ENCODE measurements around the gene PREX1.

PREX1 gene

GRCh38 chr20:48786951-48787705 is 40.7 kb downstream of the PREX1 start:
- ChIA-PET POLR2A (ENCODE audit: low non-redundant PET) (no interaction called here), CTCF (no interaction called here)
- H3K27ac ChIP-seq, result no peak overlapping the region

DNA sequence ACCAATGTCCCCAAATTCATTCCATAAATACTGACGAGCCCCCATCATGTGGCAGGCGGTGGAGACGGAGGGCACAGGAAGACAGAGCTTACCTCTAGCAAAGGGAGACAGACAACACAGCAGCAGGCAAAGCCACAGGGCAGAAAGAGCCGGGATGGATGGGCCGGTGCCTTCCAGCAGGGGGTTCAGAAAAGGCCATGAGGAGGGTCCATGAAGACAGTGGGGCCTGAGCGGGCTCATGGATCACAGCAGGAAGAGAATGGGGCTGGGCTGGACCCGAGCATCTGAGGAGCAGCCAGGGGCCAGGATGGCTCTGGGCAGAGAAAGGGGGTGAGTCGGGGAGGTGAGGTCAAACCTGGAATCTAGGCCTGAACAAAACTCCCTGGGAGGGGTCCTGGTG is 42.0 kb downstream of the PREX1 start:
- H3K27ac ChIP-seq, result no peak overlapping the region
- TF ChIP-seq, protein P1, sequence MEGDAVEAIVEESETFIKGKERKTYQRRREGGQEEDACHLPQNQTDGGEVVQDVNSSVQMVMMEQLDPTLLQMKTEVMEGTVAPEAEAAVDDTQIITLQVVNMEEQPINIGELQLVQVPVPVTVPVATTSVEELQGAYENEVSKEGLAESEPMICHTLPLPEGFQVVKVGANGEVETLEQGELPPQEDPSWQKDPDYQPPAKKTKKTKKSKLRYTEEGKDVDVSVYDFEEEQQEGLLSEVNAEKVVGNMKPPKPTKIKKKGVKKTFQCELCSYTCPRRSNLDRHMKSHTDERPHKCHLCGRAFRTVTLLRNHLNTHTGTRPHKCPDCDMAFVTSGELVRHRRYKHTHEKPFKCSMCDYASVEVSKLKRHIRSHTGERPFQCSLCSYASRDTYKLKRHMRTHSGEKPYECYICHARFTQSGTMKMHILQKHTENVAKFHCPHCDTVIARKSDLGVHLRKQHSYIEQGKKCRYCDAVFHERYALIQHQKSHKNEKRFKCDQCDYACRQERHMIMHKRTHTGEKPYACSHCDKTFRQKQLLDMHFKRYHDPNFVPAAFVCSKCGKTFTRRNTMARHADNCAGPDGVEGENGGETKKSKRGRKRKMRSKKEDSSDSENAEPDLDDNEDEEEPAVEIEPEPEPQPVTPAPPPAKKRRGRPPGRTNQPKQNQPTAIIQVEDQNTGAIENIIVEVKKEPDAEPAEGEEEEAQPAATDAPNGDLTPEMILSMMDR (conservative IDR thresholded peaks at IDR 0.05; ENCODE audit: low read depth), result no peak
- ChIA-PET POLR2A (ENCODE audit: low non-redundant PET) (no interaction called here), CTCF (no interaction called here)
- no peak for DNase-seq (ENCODE audit: low spot score)

More at GRCh38 chr20:48786951-48787705, 40.7 kb downstream of the PREX1 start:
- TF ChIP-seq, protein P1 (conservative IDR thresholded peaks at IDR 0.05; ENCODE audit: low read depth), result no peak
- DNase-seq (ENCODE audit: low spot score), result no peak

DNA sequence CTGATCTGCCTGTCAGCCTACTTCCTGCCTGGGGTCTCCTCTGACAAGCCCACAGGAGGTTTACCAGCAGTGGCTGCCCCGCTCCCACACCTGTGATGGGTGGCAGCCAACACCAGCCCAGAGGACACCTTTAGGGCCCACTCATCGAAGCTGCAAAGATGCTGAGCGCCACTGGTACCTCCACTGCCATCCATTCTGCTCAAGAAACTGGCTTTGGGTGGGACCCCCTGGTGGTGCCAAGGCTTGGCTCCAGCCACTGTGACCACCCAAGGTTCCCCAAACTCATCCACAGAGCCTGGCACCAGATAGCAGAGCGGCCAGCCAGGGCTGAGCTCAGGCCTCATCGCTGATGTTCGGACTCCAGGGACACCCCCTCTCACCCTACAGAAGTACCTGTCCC is 42.5 kb downstream of the PREX1 start:
- CTCF ChIA-PET, result interaction anchor here (0.6 kb wide), 1 partner anchor 15 kb away, joined by 3 read pairs; no protein-coding TSS in a partner anchor
- no peak for DNase-seq (ENCODE audit: low spot score)
- TF ChIP-seq, protein P1 (conservative IDR thresholded peaks at IDR 0.05; ENCODE audit: low read depth), result no peak
- no peak overlapping the region for H3K27ac ChIP-seq
- POLR2A ChIA-PET (ENCODE audit: low non-redundant PET), result no interaction called here

DNA sequence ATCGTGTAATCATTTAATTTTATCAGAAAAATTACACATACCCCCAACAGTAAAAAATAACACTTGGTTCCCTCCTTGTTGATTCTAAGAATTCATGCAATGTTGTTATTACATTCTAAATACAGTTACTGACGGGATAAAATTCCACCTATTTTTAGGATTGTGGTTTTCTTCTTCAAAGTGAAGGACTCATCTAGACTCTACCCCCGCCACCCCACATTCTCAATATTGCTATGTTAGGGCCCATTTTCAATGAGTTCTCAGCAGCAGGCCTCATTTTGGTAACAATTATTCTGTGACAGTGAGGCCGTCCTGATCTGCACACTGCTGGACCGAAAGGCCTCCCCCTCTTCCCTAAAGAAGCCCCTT is 43.5 kb downstream of the PREX1 start:
- DNase-seq (ENCODE audit: low spot score), result no peak
- no peak overlapping the region for H3K27ac ChIP-seq
- CTCF ChIA-PET, result interaction anchor here (0.6 kb wide), 1 partner anchor 812 kb away, joined by 3 read pairs; no protein-coding TSS in a partner anchor
- TF ChIP-seq, protein P1 (conservative IDR thresholded peaks at IDR 0.05; ENCODE audit: low read depth), result no peak
- POLR2A ChIA-PET (ENCODE audit: low non-redundant PET), result no interaction called here

- ChIA-PET POLR2A (ENCODE audit: low non-redundant PET) (no interaction called here), CTCF (interaction anchor here (0.7 kb wide), 1 partner anchor 1089 kb away, joined by 3 read pairs; no protein-coding TSS in a partner anchor)
- TF ChIP-seq, protein P1 (conservative IDR thresholded peaks at IDR 0.05; ENCODE audit: low read depth), result no peak
- no peak overlapping the region for H3K27ac ChIP-seq
- DNase-seq (ENCODE audit: low spot score), result no peak
Observed at GRCh38 chr20:48783533-48784272, 44.1 kb downstream of the PREX1 start.

- CTCF ChIA-PET, result interaction anchor here (0.7 kb wide), 2 partner anchors 99 to 1088 kb away, joined by 3 to 4 read pairs; no protein-coding TSS in a partner anchor
- POLR2A ChIA-PET (ENCODE audit: low non-redundant PET), result no interaction called here
- TF ChIP-seq, protein P1 (conservative IDR thresholded peaks at IDR 0.05; ENCODE audit: low read depth), result no peak
- H3K27ac ChIP-seq, result no peak overlapping the region
- DNase-seq (ENCODE audit: low spot score), result no peak
Observed at GRCh38 chr20:48782901-48783308, 44.9 kb downstream of the PREX1 start.
